ENCODE data around the gene DYSF.

DYSF gene

DNA sequence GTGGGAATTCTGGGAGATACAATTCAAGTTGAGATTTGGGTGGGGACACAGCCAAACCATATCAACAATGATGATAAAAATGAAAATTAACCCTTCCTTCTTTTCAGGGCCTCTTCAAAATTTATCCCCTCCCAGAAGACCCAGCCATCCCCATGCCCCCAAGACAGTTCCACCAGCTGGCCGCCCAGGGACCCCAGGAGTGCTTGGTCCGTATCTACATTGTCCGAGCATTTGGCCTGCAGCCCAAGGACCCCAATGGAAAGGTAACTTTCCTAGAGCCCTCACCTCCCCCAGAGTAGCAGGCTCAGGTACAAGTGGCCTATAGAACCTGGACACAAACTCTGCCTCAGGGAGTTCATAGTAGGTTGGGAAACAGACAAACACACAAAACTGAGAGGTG, 205.4 kb downstream of the DYSF start:
- no peaks in the 10 kb centered on the region for H3K79me2 ChIP-seq (ENCODE audit: low read length)
- H3K9ac ChIP-seq (ENCODE audit: low read length), result no peak overlapping the region
- no peak overlapping the region for H3K27ac ChIP-seq (ENCODE audit: low read length)
- H3K9me2 ChIP-seq (replicated peaks; ENCODE audit: insufficient read depth, low read length), result no peaks in the 10 kb centered on the region
- H3K36me3 ChIP-seq (replicated peaks; ENCODE audit: insufficient read depth, low read length), result no peaks in the 10 kb centered on the region
- H3K4me3 ChIP-seq (ENCODE audit: low read length), result no peak overlapping the region
- no peak overlapping the region for H2AFZ ChIP-seq (ENCODE audit: low read length)
- no peak overlapping the region for H3K4me2 ChIP-seq (ENCODE audit: low read depth, low read length)
- no peaks in the 10 kb centered on the region for H3F3A ChIP-seq (ENCODE audit: insufficient read depth, low read length)
- no peaks in the 10 kb centered on the region for H3K4me1 ChIP-seq (ENCODE audit: low read length)
- TF ChIP-seq, protein P1, sequence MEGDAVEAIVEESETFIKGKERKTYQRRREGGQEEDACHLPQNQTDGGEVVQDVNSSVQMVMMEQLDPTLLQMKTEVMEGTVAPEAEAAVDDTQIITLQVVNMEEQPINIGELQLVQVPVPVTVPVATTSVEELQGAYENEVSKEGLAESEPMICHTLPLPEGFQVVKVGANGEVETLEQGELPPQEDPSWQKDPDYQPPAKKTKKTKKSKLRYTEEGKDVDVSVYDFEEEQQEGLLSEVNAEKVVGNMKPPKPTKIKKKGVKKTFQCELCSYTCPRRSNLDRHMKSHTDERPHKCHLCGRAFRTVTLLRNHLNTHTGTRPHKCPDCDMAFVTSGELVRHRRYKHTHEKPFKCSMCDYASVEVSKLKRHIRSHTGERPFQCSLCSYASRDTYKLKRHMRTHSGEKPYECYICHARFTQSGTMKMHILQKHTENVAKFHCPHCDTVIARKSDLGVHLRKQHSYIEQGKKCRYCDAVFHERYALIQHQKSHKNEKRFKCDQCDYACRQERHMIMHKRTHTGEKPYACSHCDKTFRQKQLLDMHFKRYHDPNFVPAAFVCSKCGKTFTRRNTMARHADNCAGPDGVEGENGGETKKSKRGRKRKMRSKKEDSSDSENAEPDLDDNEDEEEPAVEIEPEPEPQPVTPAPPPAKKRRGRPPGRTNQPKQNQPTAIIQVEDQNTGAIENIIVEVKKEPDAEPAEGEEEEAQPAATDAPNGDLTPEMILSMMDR (IDR thresholded peaks at IDR 0.05; ENCODE audit: low read length), result no peak
- TF ChIP-seq EZH2 (optimal IDR thresholded peaks at IDR 0.05; ENCODE audit: low read depth, low read length) (no peak), EZH2phosphoT487 (IDR thresholded peaks at IDR 0.05; ENCODE audit: low read length) (no peak)
- H3K9me3 ChIP-seq (replicated peaks; ENCODE audit: insufficient read depth, low read length), result no peaks in the 10 kb centered on the region
- no peak for DNase-seq
- no peaks in the 10 kb centered on the region for H3K27me3 ChIP-seq (replicated peaks; ENCODE audit: insufficient read depth, low read length)
- H4K20me1 ChIP-seq (ENCODE audit: insufficient read depth, low read length), result no peaks in the 10 kb centered on the region

GRCh38 chr2:71659868-71660518, 206.6 kb downstream of the DYSF start:
- no peaks in the 10 kb centered on the region for H3K9me2 ChIP-seq (replicated peaks; ENCODE audit: insufficient read depth, low read length)
- H3K36me3 ChIP-seq (replicated peaks; ENCODE audit: insufficient read depth, low read length), result no peaks in the 10 kb centered on the region
- H3K4me3 ChIP-seq (ENCODE audit: low read length), result no peak overlapping the region
- no peaks in the 10 kb centered on the region for H3K79me2 ChIP-seq (ENCODE audit: low read length)
- DNase-seq, result no peak
- no peaks in the 10 kb centered on the region for H3K9me3 ChIP-seq (replicated peaks; ENCODE audit: insufficient read depth, low read length)
- no peak overlapping the region for H2AFZ ChIP-seq (ENCODE audit: low read length)
- H3K4me2 ChIP-seq (ENCODE audit: low read depth, low read length), result no peak overlapping the region
- TF ChIP-seq, protein P1 (IDR thresholded peaks at IDR 0.05; ENCODE audit: low read length), result no peak
- TF ChIP-seq EZH2 (optimal IDR thresholded peaks at IDR 0.05; ENCODE audit: low read depth, low read length) (no peak), EZH2phosphoT487 (IDR thresholded peaks at IDR 0.05; ENCODE audit: low read length) (no peak)
- H3K27me3 ChIP-seq (replicated peaks; ENCODE audit: insufficient read depth, low read length), result no peaks in the 10 kb centered on the region
- H3K4me1 ChIP-seq (ENCODE audit: low read length), result no peaks in the 10 kb centered on the region
- no peaks in the 10 kb centered on the region for H4K20me1 ChIP-seq (ENCODE audit: insufficient read depth, low read length)
- H3K27ac ChIP-seq (ENCODE audit: low read length), result no peak overlapping the region
- H3F3A ChIP-seq (ENCODE audit: insufficient read depth, low read length), result no peaks in the 10 kb centered on the region
- no peak overlapping the region for H3K9ac ChIP-seq (ENCODE audit: low read length)

DNA sequence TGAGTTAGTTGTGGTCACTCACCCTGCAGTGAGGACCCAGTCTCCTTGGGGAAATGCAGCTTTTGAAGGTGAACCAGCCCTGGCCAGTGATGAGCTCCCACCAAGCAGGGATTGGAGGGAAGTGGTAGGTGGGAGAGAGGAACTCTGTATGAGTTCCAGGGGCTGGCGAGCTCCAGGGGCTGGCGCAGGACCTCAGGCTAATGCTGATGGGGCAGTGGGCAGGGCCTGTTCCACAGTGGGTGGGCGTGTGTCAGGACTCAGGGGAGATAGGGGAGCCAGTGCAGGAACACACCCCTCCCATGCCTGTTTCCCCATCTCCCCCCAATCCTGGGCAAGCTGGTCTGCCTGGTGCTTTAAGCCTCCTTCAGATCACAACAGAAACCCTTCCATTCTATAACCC, 208.4 kb downstream of the DYSF start:
- no peaks in the 10 kb centered on the region for H3K36me3 ChIP-seq (replicated peaks; ENCODE audit: insufficient read depth, low read length)
- H3K9me3 ChIP-seq (replicated peaks; ENCODE audit: insufficient read depth, low read length), result no peaks in the 10 kb centered on the region

More for the DNA sequence above, 208.4 kb downstream of the DYSF start:
- no peaks in the 10 kb centered on the region for H3K4me1 ChIP-seq (ENCODE audit: low read length)
- H2AFZ ChIP-seq (ENCODE audit: low read length), result no peak overlapping the region
- no peaks in the 10 kb centered on the region for H3K9me2 ChIP-seq (replicated peaks; ENCODE audit: insufficient read depth, low read length)
- H3K79me2 ChIP-seq (ENCODE audit: low read length), result no peaks in the 10 kb centered on the region
- H3F3A ChIP-seq (ENCODE audit: insufficient read depth, low read length), result no peaks in the 10 kb centered on the region
- no peaks in the 10 kb centered on the region for H3K27me3 ChIP-seq (replicated peaks; ENCODE audit: insufficient read depth, low read length)
- no peak overlapping the region for H3K4me2 ChIP-seq (ENCODE audit: low read depth, low read length)
- no peak for DNase-seq
- no peak overlapping the region for H3K4me3 ChIP-seq (ENCODE audit: low read length)
- H3K9ac ChIP-seq (ENCODE audit: low read length), result no peak overlapping the region
- no peaks in the 10 kb centered on the region for H4K20me1 ChIP-seq (ENCODE audit: insufficient read depth, low read length)
- H3K27ac ChIP-seq (ENCODE audit: low read length), result no peak overlapping the region
- TF ChIP-seq, protein P1 (IDR thresholded peaks at IDR 0.05; ENCODE audit: low read length), result no peak
- TF ChIP-seq EZH2 (optimal IDR thresholded peaks at IDR 0.05; ENCODE audit: low read depth, low read length) (no peak), EZH2phosphoT487 (IDR thresholded peaks at IDR 0.05; ENCODE audit: low read length) (no peak)
